Mesenchymal stem cell (in vitro differentiated cells and primary cell): Measurements from ENCODE around the gene ENDOG.
A peak's percentile ranks its signal among the peaks of the same experiment; 100 is the strongest.
"Not testable (repeated sequence)": the region's sequence is repeated elsewhere in the genome, so short reads cannot be mapped to it uniquely, and the experiment has no call there.

Experiments
- DNase-seq: peaks from one replicate; pipeline ENCODE4 v3.0.0-alpha.2; 2013
- H2AFZ ChIP-seq: one replicate; pipeline ENCODE4 v1.6.1; 2013; ENCODE audit warnings: low read depth, mild to moderate bottlenecking, control low read depth, inconsistent platforms, low read length, moderate library complexity
- H2AK5ac ChIP-seq: 2 replicates; pipeline ENCODE4 v1.6.1; 2013; ENCODE audit warnings: low read length, moderate library complexity, mild to moderate bottlenecking, inconsistent platforms; ENCODE audit not compliant: severe bottlenecking
- H2BK120ac ChIP-seq: one replicate; pipeline ENCODE4 v1.6.1; 2013; ENCODE audit warnings: low read depth, mild to moderate bottlenecking, inconsistent platforms, low read length, moderate library complexity
- H2BK12ac ChIP-seq, 2 experiments: one replicate each; pipeline ENCODE4 v1.6.1; 2013; ENCODE audit warnings: inconsistent platforms in 2 of 2, low read length in 2 of 2, mild to moderate bottlenecking in 2 of 2, moderate library complexity in 2 of 2, control low read depth in 1 of 2
- H2BK15ac ChIP-seq: one replicate; pipeline ENCODE4 v1.6.1; 2013; ENCODE audit warnings: mild to moderate bottlenecking, low read depth, inconsistent platforms; ENCODE audit not compliant: poor library complexity, severe bottlenecking
- H2BK5ac ChIP-seq: 2 replicates; pipeline ENCODE4 v1.6.1; 2013; ENCODE audit warnings: low read depth, mild to moderate bottlenecking, low read length, control low read depth, inconsistent platforms; ENCODE audit not compliant: poor library complexity, severe bottlenecking
- H3K14ac ChIP-seq, 2 experiments: one replicate each; pipeline ENCODE4 v1.6.1; 2013; ENCODE audit warnings: inconsistent platforms in 2 of 2, low read length in 2 of 2, control low read depth in 1 of 2, mild to moderate bottlenecking in 1 of 2, moderate library complexity in 1 of 2
- H3K18ac ChIP-seq, 2 experiments: one replicate each; pipeline ENCODE4 v1.6.1; 2013; ENCODE audit warnings: inconsistent platforms in 2 of 2, low read length in 2 of 2, control low read depth in 1 of 2, low read depth in 1 of 2, mild to moderate bottlenecking in 1 of 2
- H3K23ac ChIP-seq, 2 experiments: one replicate each; pipeline ENCODE4 v1.6.1; 2013; ENCODE audit warnings: inconsistent platforms in 2 of 2, low read length in 2 of 2, mild to moderate bottlenecking in 2 of 2, moderate library complexity in 2 of 2, control low read depth in 1 of 2
- H3K27ac ChIP-seq: 2 replicates; pipeline ENCODE4 v1.5.1; 2013; ENCODE audit warnings: mild to moderate bottlenecking, moderate library complexity, low read length, control low read depth, inconsistent platforms; ENCODE audit not compliant: poor library complexity, severe bottlenecking
- H3K27me3 ChIP-seq, 2 experiments: 2 replicates each; pipeline versions ENCODE4 v1.6.1 to v1.7.0; 2013; ENCODE audit warnings: low read length in 2 of 2, mild to moderate bottlenecking in 2 of 2, moderate library complexity in 2 of 2, control low read depth in 1 of 2, inconsistent platforms in 1 of 2; ENCODE audit not compliant: control insufficient read depth in 1 of 2, insufficient read depth in 1 of 2
- H3K36me3 ChIP-seq, 2 experiments: 2 replicates each; pipeline versions ENCODE4 v1.6.1 to v1.7.0; 2013; ENCODE audit warnings: low read length in 2 of 2, control low read depth in 1 of 2, inconsistent platforms in 1 of 2, low read depth in 1 of 2, mild to moderate bottlenecking in 1 of 2; ENCODE audit not compliant: insufficient read depth in 2 of 2, control insufficient read depth in 1 of 2
- H3K4ac ChIP-seq, 2 experiments: one replicate each; pipeline ENCODE4 v1.6.1; 2013; ENCODE audit warnings: inconsistent platforms in 2 of 2, low read length in 2 of 2, mild to moderate bottlenecking in 2 of 2, moderate library complexity in 2 of 2, control low read depth in 1 of 2, low read depth in 1 of 2
- H3K4me1 ChIP-seq: 2 replicates; pipeline ENCODE4 v1.6.1; 2013; ENCODE audit warnings: low read depth, low read length, control low read depth; ENCODE audit not compliant: control insufficient read depth, insufficient read depth
- H3K4me2 ChIP-seq: 2 replicates; pipeline ENCODE4 v1.6.1; 2013; ENCODE audit warnings: low read length, mild to moderate bottlenecking, inconsistent platforms; ENCODE audit not compliant: poor library complexity, severe bottlenecking
- H3K4me3 ChIP-seq, 2 experiments: 2 replicates each; pipeline versions ENCODE4 v1.5.1 to v1.7.0; 2013; ENCODE audit warnings: low read length in 2 of 2, mild to moderate bottlenecking in 2 of 2, control low read depth in 1 of 2, low read depth in 1 of 2; ENCODE audit not compliant: insufficient read depth in 1 of 2
- H3K79me1 ChIP-seq: replicated peaks from 2 replicates; pipeline ENCODE4 v1.6.1; 2013; ENCODE audit warnings: mild to moderate bottlenecking, control low read depth, low read length, inconsistent platforms; ENCODE audit not compliant: poor library complexity, severe bottlenecking
- H3K9ac ChIP-seq: 2 replicates; pipeline ENCODE4 v1.7.0; 2013; ENCODE audit warnings: mild to moderate bottlenecking, low read length, moderate library complexity
- H3K9me3 ChIP-seq: 2 replicates; pipeline ENCODE4 v1.7.0; 2013; ENCODE audit warnings: mild to moderate bottlenecking, low read length; ENCODE audit not compliant: control insufficient read depth
- H4K8ac ChIP-seq: one replicate; pipeline ENCODE4 v1.6.1; 2013; ENCODE audit warnings: inconsistent platforms, mild to moderate bottlenecking, low read length, moderate library complexity
- H4K91ac ChIP-seq: one replicate; pipeline ENCODE4 v1.6.1; 2013; ENCODE audit warnings: mild to moderate bottlenecking, low read length, inconsistent platforms
- WGBS: methylation state at CpG from one replicate; pipeline ENCODE4 v1.1.7; 2013; ENCODE audit warnings: mixed read lengths; 5-methylcytosine and 5-hydroxymethylcytosine counted together

ENDOG gene

GRCh38 chr9:128851024-128851423 is 32.7 kb downstream of the ENDOG start:
- not testable (repeated sequence) for H3K4ac ChIP-seq, H2AFZ ChIP-seq, H3K4me1 ChIP-seq, DNase-seq, H2BK120ac ChIP-seq, H3K9me3 ChIP-seq, H2BK12ac ChIP-seq, H3K18ac ChIP-seq, H3K9ac ChIP-seq, H4K8ac ChIP-seq, H3K14ac ChIP-seq, H4K91ac ChIP-seq, H3K27ac ChIP-seq, H2BK5ac ChIP-seq, H2BK15ac ChIP-seq, H3K27me3 ChIP-seq, H3K23ac ChIP-seq, H3K36me3 ChIP-seq, H2AK5ac ChIP-seq, H3K4me2 ChIP-seq, H3K4me3 ChIP-seq
- 98% methylated on average over 8 of the region's 10 CpGs for WGBS
- H3K79me1 ChIP-seq = peaks cover 14% of the 10 kb centered on the region

GRCh38 chr9:128851779-128852600 is 33.7 kb downstream of the ENDOG start:
- H2BK5ac ChIP-seq, H2AK5ac ChIP-seq, H3K4me1 ChIP-seq, H3K23ac ChIP-seq, H2BK12ac ChIP-seq, H3K79me1 ChIP-seq, H3K36me3 ChIP-seq, H3K14ac ChIP-seq, H2AFZ ChIP-seq, H3K9ac ChIP-seq, H3K9me3 ChIP-seq, H3K4ac ChIP-seq, H3K27ac ChIP-seq, H3K4me3 ChIP-seq, H3K27me3 ChIP-seq, H2BK120ac ChIP-seq, H3K4me2 ChIP-seq, H3K18ac ChIP-seq, H4K91ac ChIP-seq, H2BK15ac ChIP-seq: not testable (repeated sequence)
- WGBS = 85% methylated on average over 9 of the region's 10 CpGs
- H4K8ac ChIP-seq = peak overlapping the region; percentile 54
- DNase-seq = peak; percentile 55

GRCh38 chr9:128852646-128853045 is 34.3 kb downstream of the ENDOG start:
- H3K4me2 ChIP-seq, H3K4me1 ChIP-seq, H2BK120ac ChIP-seq, H3K14ac ChIP-seq, H3K4me3 ChIP-seq, H3K9me3 ChIP-seq, H2BK15ac ChIP-seq, H2BK12ac ChIP-seq, H3K27ac ChIP-seq, H2BK5ac ChIP-seq, H3K79me1 ChIP-seq, H2AK5ac ChIP-seq, H3K36me3 ChIP-seq, H3K23ac ChIP-seq, H2AFZ ChIP-seq, H4K8ac ChIP-seq, H4K91ac ChIP-seq, H3K27me3 ChIP-seq, H3K9ac ChIP-seq, H3K4ac ChIP-seq, DNase-seq, H3K18ac ChIP-seq: not testable (repeated sequence)
- WGBS = 95% methylated on average over 1 of the region's 2 CpGs

GRCh38 chr9:128854454-128854853 is 36.2 kb downstream of the ENDOG start:
- H3K4me2 ChIP-seq, DNase-seq: not testable (repeated sequence)
- 100% methylated on average over 4 of the region's 6 CpGs for WGBS

More at GRCh38 chr9:128854454-128854853, 36.2 kb downstream of the ENDOG start:
- not testable (repeated sequence) for H3K27me3 ChIP-seq, H3K9me3 ChIP-seq, H3K79me1 ChIP-seq, H3K4me1 ChIP-seq, H2BK120ac ChIP-seq, H2BK15ac ChIP-seq, H3K9ac ChIP-seq, H2BK5ac ChIP-seq, H3K4me3 ChIP-seq, H4K91ac ChIP-seq, H3K36me3 ChIP-seq, H3K27ac ChIP-seq, H3K14ac ChIP-seq, H2BK12ac ChIP-seq, H3K4ac ChIP-seq, H3K23ac ChIP-seq, H2AK5ac ChIP-seq, H3K18ac ChIP-seq, H2AFZ ChIP-seq, H4K8ac ChIP-seq
